Muscle layer of duodenum (tissue), 2 donors: ENCODE results near the gene SLC35C1.

Experiments used
- H3K27ac ChIP-seq: one replicate; pipeline ENCODE4 v1.7.0; 2013; ENCODE audit warnings: mild to moderate bottlenecking, low read length
- H3K27me3 ChIP-seq: one replicate; pipeline ENCODE4 v1.7.0; 2013; ENCODE audit warnings: low read depth, mild to moderate bottlenecking, control low read depth, low read length
- H3K36me3 ChIP-seq, 2 donors: one replicate each; pipeline ENCODE4 v1.7.0; 2013; ENCODE audit warnings: low read length in 2 of 2, control low read depth in 1 of 2, mild to moderate bottlenecking in 1 of 2; ENCODE audit not compliant: insufficient read depth in 2 of 2, control insufficient read depth in 1 of 2
- H3K4me1 ChIP-seq, 2 donors: one replicate each; pipeline ENCODE4 v1.7.0; 2013; ENCODE audit warnings: low read length in 2 of 2, mild to moderate bottlenecking in 2 of 2, control low read depth in 1 of 2, moderate library complexity in 1 of 2; ENCODE audit not compliant: insufficient read depth in 2 of 2, control insufficient read depth in 1 of 2
- H3K4me3 ChIP-seq, 2 donors: one replicate each; pipeline ENCODE4 v1.7.0; 2013; ENCODE audit warnings: low read length in 2 of 2, low read depth in 1 of 2, mild to moderate bottlenecking in 1 of 2
- H3K9me3 ChIP-seq, 2 donors: one replicate each; pipeline ENCODE4 v1.7.0; 2013; ENCODE audit warnings: low read length in 2 of 2, control low read depth in 1 of 2, mild to moderate bottlenecking in 1 of 2; ENCODE audit not compliant: control insufficient read depth in 1 of 2
- donor health status: healthy.

Gene SLC35C1

DNA sequence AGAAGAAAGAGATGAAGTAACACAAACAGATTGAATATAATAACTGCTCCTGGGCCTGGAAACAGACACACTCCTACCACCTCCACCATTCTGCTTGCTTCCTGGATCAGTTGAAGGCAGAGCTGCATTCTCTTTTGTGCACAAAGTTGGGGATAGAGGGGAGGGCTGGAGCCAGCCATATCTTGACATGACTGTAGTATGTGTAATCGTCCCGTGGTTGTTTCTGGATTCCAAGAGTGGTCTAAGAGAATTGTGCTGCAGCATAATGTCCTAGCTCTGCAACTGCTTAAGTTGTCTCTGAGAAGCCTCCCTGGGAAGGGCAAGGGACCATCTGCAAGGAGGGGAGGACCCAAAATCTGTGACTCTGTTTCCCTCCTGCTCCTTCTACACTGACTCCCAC, 45.5 kb downstream of the SLC35C1 start:
- H3K27ac ChIP-seq = no peak overlapping the region

DNA sequence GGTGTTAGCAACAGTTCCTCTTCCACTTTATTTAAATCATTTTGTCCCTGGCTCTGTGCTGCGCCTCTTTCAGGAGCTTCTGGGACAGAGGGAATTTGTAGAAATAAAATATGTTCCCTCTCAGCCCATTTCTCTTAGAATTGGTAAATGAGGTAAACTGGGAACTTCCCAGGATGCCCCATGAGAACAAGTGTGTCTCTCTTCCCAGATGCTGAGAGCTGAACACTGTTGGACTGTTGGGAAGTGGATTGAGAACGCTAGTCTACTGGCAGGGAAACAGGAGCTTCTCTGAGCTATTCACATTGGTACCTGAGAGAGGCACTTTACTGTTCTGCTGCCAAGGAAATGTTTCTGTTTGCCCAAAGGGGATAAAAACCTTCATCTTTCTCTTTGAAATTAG, 46.3 kb downstream of the SLC35C1 start:
- Histone ChIP-seq H3K27me3 (no peaks in the 10 kb centered on the region), H3K9me3 (no peaks in the 10 kb centered on the region), H3K4me3 (no peak overlapping the region), H3K36me3 (peaks cover 0 to 4% of the 10 kb centered on the region in 2 donors), H3K27ac (no peak overlapping the region), H3K4me1 (peaks cover 56 to 76% of the 10 kb centered on the region in 2 donors)

More for the DNA sequence above, 45.5 kb downstream of the SLC35C1 start:
- H3K9me3 ChIP-seq = no peaks in the 10 kb centered on the region
- H3K27me3 ChIP-seq = no peaks in the 10 kb centered on the region
- H3K4me1 ChIP-seq = peaks cover 54 to 68% of the 10 kb centered on the region in 2 donors
- no peak overlapping the region for H3K4me3 ChIP-seq
- peaks cover 0 to 4% of the 10 kb centered on the region in 2 donors for H3K36me3 ChIP-seq

DNA sequence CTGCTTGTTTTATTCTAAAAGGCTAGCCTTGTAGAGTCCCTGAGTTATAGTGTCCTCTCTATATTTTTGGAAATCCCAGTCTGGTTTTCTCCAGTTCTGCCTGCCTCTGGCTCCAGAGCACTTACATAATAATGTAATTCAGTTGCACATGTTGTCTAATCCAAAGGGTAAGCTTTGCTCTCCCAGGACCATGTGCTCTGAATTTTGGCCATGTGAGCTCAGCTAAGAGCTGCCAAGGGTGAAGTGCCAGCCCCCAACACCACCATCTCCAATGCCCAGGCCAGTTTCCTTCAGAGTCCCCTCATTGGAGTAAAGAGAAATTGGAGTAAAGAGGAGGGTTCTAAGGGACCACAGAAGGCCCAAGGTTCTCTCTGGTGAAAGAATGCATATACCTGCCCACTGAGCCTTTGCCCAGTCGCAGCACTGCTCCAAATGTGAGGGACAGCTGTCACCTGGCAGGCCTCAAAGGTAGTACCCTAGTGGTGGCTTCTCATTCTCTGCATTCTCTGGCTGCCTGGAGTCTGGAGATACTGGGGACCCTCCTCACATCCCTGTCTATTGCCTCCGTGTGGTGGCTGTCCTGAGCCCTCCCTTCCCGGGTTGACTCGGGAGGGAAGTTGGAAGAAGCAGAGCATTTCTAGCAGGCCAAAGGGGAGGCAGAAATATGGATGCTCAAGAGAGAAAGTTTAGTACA, 47.2 kb downstream of the SLC35C1 start:
- no peaks in the 10 kb centered on the region for H3K27me3 ChIP-seq
- peak overlapping the region; percentile 14 for H3K27ac ChIP-seq
- peaks cover 52 to 84% of the 10 kb centered on the region in 2 donors for H3K4me1 ChIP-seq
- no peaks in the 10 kb centered on the region for H3K9me3 ChIP-seq
- H3K36me3 ChIP-seq = peaks cover 4 to 6% of the 10 kb centered on the region in 2 donors
- H3K4me3 ChIP-seq = peak overlapping the region in 1 of 2 donors; percentile 12

DNA sequence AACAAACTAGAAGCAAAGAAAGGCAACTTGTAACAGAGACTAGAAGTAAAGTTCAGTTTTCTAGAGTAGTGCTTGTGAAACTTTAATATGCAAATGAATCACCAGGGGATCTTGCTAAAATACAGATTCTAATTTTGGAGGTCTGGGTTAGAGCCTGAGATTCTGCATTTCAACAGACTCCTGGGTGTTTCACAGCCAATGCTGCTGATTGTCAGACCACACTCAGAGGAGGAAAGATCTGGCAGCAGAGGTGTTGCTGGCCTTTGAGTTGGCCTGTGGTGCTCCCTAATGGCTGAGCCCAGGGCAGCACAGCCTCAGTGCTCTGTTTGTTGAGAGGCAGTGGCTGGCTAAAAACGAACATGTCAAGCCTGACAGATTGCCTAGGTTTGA, 47.8 kb downstream of the SLC35C1 start:
- Histone ChIP-seq H3K4me1 (peaks cover 57 to 89% of the 10 kb centered on the region in 2 donors), H3K9me3 (no peaks in the 10 kb centered on the region), H3K27me3 (no peaks in the 10 kb centered on the region), H3K4me3 (peak overlapping the region in 1 of 2 donors; percentile 12), H3K36me3 (peaks cover under 1 to 8% of the 10 kb centered on the region in 2 donors), H3K27ac (no peak overlapping the region)

DNA sequence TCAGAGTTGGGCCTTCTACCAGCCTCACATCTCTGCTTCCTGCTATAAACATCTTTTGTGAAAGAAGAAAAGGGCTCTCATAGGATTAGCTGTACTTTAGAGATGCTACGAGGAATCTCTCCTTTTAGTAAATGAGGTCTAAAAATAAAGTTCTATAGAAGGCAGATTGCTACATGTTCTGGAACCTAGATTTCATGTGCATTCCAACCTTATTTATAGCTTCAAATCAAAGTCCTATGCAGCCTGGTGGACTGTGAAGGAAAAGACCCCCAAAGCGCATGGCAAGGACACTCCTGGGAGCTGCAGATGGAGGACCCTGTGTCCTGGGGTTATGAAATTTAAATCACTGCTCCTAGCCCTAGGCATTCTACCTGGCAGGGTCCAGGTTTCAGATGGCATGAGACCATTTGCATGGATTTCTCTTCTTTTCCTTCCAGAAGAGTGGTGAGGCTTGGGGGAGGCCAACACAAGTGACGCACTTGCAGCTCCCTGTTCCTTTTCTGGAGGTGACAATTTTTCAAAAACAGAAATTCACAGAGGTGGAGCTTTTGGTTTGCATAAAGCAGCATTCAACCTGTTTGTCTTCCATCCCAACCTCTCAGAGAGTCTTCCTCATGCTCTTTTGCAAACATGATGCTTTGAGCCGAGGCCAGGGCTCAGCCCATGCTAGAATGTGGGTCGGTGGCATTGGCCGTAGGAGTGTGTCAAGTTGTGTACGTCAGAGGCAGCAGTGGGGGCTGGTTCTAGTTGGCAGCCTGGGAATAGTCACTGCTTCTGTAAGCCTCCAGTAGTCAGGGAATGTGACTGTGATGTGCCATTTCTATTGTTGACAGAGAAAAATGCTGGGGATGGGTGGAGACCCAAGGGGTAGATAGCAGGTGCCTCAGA, 48.6 kb downstream of the SLC35C1 start:
- Histone ChIP-seq H3K4me1 (peaks cover 60 to 93% of the 10 kb centered on the region in 2 donors), H3K27ac (no peak overlapping the region), H3K4me3 (no peak overlapping the region), H3K36me3 (peaks cover 0 to 8% of the 10 kb centered on the region in 2 donors), H3K9me3 (no peaks in the 10 kb centered on the region), H3K27me3 (no peaks in the 10 kb centered on the region)

DNA sequence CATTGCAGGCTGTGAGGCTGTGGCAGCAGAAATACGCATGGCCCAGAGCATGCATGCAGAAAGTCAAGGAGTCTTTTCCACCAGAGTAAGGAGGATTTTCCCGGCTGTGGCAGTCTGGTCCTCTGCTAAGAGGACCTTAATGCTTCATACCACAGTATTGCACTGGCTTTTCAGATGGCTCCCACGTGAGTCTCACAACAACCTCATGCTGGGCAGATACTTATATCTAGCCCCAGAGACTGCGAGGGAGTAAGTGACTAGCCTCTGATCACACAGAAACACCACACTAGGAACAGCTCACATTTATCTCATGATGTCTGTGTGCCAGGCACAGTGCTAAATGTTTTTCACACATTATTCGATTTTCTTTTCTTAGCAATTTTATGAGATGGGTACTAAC, 50.4 kb downstream of the SLC35C1 start:
- H3K4me1 ChIP-seq = peaks cover 56 to 96% of the 10 kb centered on the region in 2 donors

DNA sequence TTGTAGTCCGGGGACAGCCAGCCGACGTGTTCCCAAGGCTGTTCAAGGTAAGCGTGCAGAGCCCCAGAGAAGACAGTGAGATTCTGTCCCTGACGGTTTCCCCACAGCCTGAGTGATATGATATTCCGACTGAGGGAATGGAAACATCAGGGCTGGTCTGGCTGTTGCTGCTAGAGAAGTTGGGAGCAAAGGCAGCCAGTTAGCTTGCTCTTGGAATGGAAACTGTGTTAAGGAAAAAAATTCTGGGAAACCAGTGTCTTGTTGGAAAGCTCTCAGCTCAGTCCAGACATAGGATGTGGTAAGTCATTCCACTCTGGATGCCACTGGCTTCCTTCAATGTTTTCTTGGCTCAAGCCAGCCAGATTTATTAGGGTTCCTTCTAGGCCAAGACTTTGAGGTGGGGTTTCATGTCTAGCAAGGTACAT, 51.1 kb downstream of the SLC35C1 start:
- peak overlapping the region; percentile 70 for H3K27ac ChIP-seq
- H3K4me3 ChIP-seq = peak overlapping the region in 1 of 2 donors; percentile 37
- peaks cover 11 to 17% of the 10 kb centered on the region in 2 donors for H3K36me3 ChIP-seq
- H3K4me1 ChIP-seq = peaks cover 51 to 96% of the 10 kb centered on the region in 2 donors
- no peaks in the 10 kb centered on the region for H3K9me3 ChIP-seq
- no peaks in the 10 kb centered on the region for H3K27me3 ChIP-seq

More for the DNA sequence above, 50.4 kb downstream of the SLC35C1 start:
- H3K27ac ChIP-seq = peak overlapping the region; percentile 70
- H3K36me3 ChIP-seq = peaks cover 4 to 9% of the 10 kb centered on the region in 2 donors
- H3K4me3 ChIP-seq = peak overlapping the region in 1 of 2 donors; percentile 37
- no peaks in the 10 kb centered on the region for H3K9me3 ChIP-seq
- no peaks in the 10 kb centered on the region for H3K27me3 ChIP-seq

DNA sequence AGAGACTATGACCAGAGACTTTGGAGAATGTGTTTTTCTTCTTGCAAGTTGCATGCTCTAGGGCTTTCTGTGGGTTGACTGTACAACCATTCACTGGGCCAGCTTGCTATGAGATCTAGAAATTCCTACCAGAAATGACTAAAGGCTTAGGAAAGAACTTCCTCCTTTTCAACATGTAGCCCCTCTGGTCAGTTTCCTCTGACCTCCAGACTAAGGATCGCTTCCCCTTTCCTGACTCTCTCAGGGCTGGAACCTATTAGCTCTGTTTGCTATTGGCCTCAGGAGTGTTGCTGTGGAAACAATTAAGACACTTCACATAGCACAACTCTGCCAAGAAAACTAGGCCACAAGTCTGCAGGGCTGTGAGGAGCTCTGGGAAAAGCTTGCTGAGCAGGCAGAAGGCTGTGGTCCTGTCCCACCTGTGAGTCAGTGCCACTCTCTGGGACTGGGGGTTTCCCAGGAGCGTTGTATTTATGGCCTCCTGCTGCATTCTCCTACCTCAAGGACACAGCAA, 53.1 kb downstream of the SLC35C1 start:
- peak overlapping the region; percentile 86 for H3K27ac ChIP-seq
- peaks cover 31 to 34% of the 10 kb centered on the region in 2 donors for H3K36me3 ChIP-seq
- H3K4me1 ChIP-seq = peaks cover 35 to 80% of the 10 kb centered on the region in 2 donors
- H3K4me3 ChIP-seq = peak overlapping the region in 1 of 2 donors; percentile 14
- no peaks in the 10 kb centered on the region for H3K27me3 ChIP-seq
- H3K9me3 ChIP-seq = no peaks in the 10 kb centered on the region

DNA sequence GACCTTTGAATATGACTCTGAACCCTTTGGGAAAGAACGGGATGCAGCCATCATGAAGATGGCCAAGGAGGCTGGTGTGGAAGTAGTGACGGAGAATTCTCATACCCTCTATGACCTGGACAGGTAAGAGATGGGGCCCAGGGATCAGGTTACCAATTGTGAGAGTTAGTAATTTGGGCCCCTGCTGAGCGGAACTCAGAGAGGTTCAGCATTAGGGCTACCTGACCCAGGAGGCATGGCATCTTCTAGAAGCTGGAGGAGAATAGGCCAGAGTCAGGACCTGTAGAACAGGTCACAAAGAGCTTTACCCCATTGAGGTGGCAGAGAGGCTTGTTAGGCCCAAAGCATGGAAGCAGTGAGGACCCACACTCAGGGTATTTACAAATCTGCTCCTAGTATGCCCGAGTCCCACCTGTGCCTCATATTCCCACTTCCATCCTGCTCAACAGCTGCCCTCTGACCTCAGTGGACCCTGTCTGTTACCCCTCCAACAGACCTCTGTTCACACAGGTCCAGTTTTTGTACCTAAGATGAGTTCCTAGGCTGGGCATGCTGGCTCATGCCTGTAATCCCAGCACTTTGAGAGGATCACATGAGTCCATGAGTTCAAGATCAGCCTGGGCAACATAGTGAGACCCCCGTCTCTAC, 53.9 kb downstream of the SLC35C1 start:
- peaks cover 32 to 72% of the 10 kb centered on the region in 2 donors for H3K4me1 ChIP-seq

DNA sequence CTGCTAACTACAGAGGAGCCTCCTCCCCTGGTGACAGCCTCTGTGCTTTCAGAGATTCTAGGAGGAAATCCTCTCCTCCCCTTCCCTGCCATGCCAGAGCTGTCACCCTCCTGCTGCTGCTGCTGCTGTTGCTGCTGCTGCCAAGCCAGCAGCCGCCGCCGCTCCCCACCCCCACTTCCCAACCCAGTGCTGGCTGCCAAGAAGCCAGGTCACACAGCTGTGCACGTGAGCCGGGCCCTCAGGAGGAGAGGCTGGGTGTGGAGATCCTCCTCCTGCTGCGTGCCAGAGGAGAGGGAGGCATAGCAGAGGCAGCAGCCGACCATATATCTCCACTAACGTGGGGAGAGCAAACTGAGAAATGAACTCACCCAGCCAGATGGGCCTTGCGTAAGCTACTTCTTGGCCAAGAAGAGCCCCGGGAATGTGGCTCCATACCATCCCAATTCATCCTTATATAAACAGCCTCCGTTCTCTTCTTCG, 54.8 kb downstream of the SLC35C1 start:
- Histone ChIP-seq H3K9me3 (no peaks in the 10 kb centered on the region), H3K4me1 (peaks cover 31 to 66% of the 10 kb centered on the region in 2 donors), H3K27ac (peak overlapping the region; percentile 86), H3K4me3 (peak overlapping the region in 1 of 2 donors; percentile 3), H3K27me3 (no peaks in the 10 kb centered on the region), H3K36me3 (peaks cover 44 to 45% of the 10 kb centered on the region in 2 donors)

More for the DNA sequence above, 53.9 kb downstream of the SLC35C1 start:
- Histone ChIP-seq H3K4me3 (peak overlapping the region in 1 of 2 donors; percentile 14), H3K27me3 (no peaks in the 10 kb centered on the region), H3K36me3 (peaks cover 39 to 42% of the 10 kb centered on the region in 2 donors), H3K9me3 (no peaks in the 10 kb centered on the region), H3K27ac (peak overlapping the region; percentile 86)
